ENCODE data around the gene GGA1. TPM values are rescaled to one million over a fixed set of nuclear protein-coding genes. Genes with fewer than 3 reads are reported as not detected.

GGA1 gene
- total RNA-seq, 1 experiment from 2014 or later, result 29.7 TPM

DNA sequence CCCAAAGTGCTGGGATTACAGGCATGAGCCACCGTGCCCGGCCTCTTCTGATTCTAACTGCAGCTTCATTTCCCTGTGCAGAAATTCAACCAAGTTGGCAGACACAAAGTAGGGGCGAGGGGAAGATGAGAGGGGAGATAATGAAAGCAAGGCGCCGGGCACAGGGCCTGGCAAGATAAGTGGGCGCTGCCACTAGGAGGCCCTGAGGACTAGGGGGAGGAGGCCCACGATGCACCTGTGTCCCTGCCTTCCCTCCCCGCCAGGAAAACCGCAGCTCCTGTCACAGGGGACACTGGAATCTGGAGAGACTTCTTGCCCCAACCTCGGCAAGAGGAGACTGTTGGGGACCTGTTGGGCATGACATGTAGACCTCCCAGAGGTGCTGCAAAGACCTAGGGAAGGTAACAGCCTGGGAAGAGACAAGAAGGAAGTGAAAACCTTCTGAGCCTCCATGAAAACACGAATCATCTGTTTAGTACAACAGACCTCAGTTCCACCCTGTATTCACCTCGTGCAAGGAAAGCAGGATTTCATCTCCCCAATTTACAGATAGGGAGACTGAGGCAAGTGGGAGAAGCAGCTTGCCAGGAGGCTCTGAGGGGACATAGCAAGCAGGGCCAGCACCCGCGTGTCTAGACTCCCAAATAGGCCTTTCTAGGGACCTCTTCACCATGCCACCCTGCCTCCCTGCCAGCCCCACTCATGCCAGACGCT lies 63.7 kb downstream of the GGA1 start:
- no peak for DNase-seq (ENCODE audit: low read depth)

DNA sequence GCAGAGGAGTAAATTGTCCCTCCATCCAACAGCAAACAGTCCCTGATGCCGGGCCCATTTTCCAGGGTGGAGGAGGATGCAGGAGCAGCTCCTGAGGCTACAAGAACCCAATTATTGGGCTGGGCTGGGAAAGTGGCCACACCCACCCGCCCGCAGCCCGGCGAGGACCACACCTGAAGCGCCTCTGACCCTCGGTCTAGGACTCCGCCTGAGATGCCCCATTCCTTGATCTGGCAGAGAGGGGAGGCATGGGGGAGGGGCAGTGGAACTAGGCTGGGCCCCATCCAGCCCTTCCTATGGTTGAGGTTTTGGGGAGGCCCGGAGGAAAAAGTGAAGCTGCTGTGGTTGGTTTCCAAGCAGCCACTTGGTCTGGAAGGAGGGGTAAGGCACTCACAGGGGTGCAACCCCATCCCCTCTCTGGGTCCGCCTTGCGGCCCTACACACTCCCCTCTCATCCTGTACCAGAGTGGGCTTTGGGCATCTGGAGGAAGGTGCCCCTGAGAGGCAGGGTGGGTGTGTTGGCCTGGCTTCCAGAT lies 64.4 kb downstream of the GGA1 start:
- DNase-seq (ENCODE audit: low read depth), result no peak

DNA sequence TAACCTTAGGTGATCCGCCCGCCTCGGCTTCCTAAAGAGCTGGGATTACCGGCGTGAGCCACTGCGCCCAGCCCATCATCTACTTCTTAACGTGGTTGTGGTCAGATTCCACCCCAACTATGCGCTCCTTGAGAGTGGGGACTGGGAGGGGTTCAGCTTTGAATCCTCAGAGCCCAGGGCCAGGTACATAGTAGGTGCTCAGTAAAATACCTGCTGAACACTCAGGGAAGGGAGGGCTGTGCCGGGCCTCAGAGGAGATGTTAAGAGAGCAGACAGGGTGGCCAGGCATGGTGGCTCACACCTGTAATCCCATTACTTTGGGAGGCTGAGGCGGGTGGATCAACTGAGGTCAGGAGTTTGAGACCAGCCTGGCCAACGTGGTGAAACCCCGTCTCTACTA lies 65.6 kb downstream of the GGA1 start:
- no peak for DNase-seq (ENCODE audit: low read depth)

DNA sequence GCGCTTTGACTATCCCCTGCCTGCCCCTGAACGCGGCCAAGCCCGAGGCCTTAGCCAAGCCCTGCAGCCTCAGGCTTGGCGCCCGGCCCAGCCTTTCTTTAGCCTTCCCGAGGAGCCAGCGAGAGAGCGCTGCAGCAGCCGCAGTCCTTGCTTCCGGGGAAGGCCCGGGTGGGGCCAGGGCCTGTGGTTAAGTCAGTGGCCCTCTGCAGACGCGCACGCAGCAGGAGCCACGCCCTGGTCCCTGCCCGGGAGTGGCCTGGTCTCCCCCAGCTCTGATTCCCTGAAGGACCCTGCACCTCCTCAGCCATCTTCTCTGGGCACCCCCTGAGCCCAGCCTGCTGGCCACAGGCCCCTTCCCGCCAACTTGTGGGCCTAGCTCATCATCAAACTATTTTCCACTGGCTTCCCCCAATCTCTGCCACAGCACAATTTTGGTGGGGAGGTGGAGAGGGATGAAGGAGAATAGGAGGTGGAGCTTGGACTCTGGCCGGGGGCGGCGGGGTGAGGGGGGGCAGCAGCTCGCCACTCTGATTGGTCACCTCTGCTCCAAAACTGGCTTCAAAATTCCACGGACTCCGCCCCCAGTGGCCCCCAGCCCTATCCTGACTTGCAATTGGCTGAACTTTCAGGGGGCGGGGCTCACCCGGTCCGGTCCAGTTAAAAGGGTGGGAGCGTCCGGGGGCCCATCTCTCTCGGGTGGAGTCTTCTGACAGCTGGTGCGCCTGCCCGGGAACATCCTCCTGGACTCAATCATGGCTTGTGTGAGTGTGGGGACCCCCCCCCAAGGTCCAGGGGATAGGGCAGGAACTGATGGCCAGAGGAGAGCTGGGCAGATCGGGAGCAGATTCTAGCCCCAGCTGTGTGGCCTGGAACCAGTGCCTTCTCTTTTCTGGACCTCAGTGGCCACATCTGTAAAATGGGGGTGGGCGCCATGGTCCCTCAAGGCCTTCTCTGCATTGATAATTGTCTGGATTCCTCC lies 66.6 kb downstream of the GGA1 start, which contains the start of gene LGALS1:
TSS of gene LGALS1 (plus strand) at position 686 of the 979 bp plus-strand sequence. CDS start at position 753, 67 bp downstream.
- DNase-seq (ENCODE audit: low read depth), result peak; percentile 96

DNA sequence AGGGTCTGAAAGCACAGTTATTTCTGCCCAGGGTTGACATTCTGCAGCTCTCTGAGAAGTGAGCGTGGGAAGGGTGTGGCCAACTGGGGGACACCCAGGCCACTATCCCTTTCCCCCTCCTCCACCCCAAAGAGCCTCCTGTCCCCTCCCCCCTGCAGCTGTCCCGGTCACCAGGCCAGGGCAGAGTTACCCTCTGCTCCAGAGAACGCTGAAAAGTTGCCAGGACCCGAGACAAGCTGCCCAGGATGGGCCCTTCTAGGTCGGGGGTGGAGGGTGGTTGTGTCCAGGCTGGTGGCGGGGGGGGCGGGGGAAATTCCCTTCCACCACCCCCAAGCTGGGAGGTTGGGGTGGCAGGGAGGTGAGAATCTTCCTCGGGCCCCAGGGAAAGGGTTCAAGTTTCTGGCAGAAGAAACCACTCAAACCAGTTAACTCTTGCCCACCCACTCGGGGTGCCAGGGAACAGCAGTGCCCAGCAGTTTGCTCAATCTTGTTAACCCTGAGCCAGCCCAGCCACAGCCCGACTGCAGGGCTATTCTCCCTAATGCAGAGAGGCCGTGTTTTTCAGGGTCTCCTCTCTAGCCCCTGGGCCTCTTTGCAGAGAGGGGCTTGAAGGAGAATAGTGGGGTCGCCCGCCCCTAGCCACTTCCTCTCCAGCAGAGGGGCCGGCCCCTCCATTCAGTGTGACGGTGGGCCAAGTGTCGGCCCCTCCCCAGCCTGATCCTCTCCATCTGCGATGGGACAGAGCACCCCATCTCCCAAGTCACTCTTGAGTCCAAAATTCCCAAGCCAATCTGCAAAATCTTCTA lies 67.5 kb downstream of the GGA1 start:
- peak; percentile 62 for DNase-seq (ENCODE audit: low read depth)

DNA sequence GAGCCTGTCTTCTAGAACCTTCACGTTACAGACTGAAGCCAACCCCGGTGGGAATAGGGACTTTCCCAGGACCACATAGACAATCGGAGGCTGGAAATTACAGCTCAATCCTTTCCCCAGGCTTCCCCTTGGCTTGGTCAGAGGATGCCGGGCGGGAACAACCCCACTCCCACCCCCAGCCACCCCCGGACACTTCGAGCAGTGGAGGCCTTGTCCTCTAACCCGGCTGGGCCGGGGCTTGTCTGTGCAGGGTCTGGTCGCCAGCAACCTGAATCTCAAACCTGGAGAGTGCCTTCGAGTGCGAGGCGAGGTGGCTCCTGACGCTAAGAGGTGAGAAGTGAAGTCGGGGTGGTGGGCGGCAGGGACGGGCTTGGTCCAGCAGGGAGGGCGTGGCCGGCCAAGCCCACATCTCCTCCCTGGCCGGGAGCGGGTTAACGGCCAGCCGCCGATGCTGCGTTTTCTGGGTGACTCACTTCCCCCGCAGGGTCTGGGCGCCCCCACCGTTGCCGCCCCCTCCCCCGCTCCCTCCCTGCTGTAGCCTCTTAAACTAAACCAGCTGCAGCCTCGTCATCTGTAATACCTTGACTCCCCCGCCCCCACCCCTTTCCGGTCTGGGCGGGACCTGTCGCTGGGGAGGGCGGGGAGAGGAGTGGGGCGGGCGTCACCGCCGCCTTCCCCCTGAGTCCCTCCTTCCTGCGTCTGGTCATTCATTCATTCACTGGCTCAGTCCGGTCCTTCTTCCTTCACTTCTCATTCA lies 68.3 kb downstream of the GGA1 start:
- peak; percentile 97 for DNase-seq (ENCODE audit: low read depth)

DNA sequence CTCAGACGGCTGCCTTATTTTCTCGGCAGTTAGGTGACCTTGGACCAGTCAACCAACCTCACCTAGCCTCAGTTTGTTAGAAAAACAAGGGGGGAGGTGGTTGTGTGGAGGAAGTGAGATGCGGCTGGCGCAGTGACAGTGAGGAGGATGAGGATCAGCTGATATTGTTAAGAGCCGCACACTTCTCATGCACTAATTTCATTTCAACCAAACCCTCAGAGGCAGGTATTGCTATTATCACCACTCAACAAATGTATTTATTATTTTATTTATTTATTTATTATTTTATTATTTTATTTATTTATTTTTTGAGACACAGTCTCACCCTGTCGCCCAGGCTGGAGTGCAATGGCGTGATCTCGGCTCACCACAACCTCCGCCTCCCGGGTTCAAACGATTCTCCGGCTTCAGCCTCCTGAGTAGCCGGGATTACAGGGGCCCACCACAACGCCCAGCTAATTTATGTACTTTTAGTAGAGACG lies 68.9 kb downstream of the GGA1 start:
- no peak for DNase-seq (ENCODE audit: low read depth)

DNA sequence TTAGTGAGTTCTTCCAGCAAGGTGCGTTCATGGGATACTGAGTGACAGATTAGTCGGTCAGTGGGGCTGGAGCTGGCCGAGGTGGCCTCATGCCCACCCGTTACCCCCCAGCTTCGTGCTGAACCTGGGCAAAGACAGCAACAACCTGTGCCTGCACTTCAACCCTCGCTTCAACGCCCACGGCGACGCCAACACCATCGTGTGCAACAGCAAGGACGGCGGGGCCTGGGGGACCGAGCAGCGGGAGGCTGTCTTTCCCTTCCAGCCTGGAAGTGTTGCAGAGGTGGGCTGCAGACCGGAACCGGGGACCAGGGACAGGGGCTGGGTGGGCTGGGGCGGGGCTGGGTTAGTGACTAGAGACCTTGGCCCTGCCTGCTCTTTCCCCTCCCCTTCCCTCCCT lies 69.7 kb downstream of the GGA1 start:
- no peak for DNase-seq (ENCODE audit: low read depth)

DNA sequence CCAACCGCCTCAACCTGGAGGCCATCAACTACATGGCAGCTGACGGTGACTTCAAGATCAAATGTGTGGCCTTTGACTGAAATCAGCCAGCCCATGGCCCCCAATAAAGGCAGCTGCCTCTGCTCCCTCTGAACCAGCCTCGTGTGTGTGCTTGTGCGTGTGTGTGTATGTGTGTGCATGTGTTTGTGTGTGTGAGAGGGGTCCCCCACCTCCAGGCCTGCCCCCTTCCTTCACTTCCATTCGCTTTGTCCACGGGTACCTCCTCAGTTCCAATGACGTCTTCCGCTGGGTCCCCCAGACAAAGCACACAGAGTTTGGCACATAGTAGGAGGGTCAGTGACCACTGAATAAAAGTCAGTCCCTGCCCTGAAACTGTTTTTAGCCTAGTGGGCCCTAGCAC lies 71.0 kb downstream of the GGA1 start:
- DNase-seq (ENCODE audit: low read depth), result no peak

DNA sequence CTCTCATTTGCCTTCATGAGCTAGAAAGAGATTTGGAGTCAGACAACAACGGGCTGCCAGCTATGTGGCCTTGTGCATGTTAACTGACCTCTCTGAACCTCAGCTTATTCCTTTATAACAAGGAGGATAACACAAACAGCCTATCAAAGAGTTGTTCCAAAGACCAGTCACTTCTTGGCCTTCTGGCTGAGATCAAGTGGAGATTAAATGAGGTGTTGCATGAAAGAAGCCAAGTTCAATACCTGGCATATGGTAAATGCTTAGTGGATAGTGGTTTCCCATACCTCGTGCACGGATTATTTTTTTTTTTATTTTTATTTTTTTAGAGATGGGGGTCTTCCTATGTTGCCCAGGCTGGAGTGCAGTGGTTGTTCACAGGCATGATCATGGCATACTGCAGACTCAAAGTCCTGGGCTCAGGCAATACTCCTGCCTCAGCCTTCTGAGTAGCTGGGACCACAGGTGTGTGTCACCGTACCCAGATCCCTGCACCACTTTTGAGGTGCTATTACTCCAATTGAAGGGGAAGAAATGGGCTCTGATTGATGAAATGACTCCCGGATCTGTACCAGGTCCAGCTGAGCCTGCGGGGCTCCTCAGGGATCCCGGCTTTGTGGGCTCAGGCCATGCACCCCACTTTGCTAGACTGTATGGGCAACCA lies 71.7 kb downstream of the GGA1 start:
- DNase-seq (ENCODE audit: low read depth), result peak; percentile 40

DNA sequence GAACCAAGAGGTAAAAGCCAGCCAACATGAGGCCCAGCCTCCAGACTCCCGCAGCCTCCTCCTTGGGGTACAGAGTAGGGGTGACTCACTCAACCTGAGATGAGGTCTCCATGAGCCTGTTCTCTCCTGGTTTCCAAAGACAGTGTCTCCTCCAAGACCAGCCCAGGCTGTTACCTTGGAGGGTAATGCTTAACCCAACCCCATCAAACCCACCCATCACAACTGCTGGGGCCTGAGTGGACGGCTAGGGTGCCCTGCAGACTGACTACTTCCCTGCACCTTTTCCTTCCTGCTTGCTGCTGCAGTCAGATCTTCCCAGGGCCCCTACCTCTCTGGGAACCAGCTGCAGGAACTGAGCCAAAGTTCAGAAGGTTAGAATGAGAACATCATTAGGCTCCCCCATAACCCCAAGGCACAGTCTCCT lies 72.4 kb downstream of the GGA1 start:
- DNase-seq (ENCODE audit: low read depth), result peak; percentile 66

DNA sequence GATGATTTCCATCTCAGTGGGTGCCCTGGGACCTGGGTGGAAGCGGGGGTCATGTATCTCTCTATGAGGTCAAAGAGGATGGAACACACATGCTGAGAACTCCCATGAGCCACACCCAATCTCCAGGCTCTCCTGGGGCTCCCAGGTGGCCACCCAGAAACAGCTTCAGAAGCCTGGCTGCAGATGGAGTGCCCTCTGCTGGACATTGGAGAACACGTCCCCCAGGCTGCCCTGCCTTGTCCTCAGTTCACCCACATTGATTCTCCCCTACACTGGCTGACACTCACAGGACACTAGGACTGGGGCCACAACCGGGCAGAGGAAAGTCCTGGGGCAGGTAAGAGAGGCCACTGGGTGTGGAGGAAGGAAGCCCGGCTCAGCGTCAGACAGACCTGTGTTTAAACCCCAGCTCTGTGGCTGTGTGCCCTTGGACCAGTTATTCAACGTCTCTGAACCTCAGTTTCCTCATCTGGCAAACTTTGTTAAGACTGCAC lies 73.0 kb downstream of the GGA1 start:
- peak; percentile 80 for DNase-seq (ENCODE audit: low read depth)

Other genes starting within 250 kb of the GGA1 start
- gene ELFN2, start 181.4 kb upstream of the GGA1 start, total RNA-seq (2014; rRNA removed; shearing (Covaris generic)), result under 0.01 TPM in 1 of 2 replicates, not detected in the other
- not detected in 2 replicates for gene MFNG, start 122.5 kb upstream of the GGA1 start, total RNA-seq (2014; rRNA removed; shearing (Covaris generic))
- 3.5 and 3.6 TPM in 2 replicates for gene CARD10, start 89.4 kb upstream of the GGA1 start, total RNA-seq (2014; rRNA removed; shearing (Covaris generic))
- 18.4 and 19.7 TPM in 2 replicates for gene CDC42EP1, start 48.4 kb upstream of the GGA1 start, total RNA-seq (2014; rRNA removed; shearing (Covaris generic))
- gene LGALS2, start 28.7 kb upstream of the GGA1 start, total RNA-seq (2014; rRNA removed; shearing (Covaris generic)), result not detected in 2 replicates
- 11.3 and 19.9 TPM in 2 replicates for gene SH3BP1, start 30.8 kb downstream of the GGA1 start, total RNA-seq (2014; rRNA removed; shearing (Covaris generic))
- 14.5 and 16.6 TPM in 2 replicates for gene PDXP, start 49.9 kb downstream of the GGA1 start, total RNA-seq (2014; rRNA removed; shearing (Covaris generic))
- gene LGALS1, start 66.8 kb downstream of the GGA1 start, total RNA-seq (2014; rRNA removed; shearing (Covaris generic)), result 7,179 and 7,611 TPM in 2 replicates
- 28.8 and 39.6 TPM in 2 replicates for gene NOL12, start 77.5 kb downstream of the GGA1 start, total RNA-seq (2014; rRNA removed; shearing (Covaris generic))
- 68.2 and 102 TPM in 2 replicates for gene TRIOBP, start 88.2 kb downstream of the GGA1 start, total RNA-seq (2014; rRNA removed; shearing (Covaris generic))
- gene GCAT, start 199.1 kb downstream of the GGA1 start, total RNA-seq (2014; rRNA removed; shearing (Covaris generic)), result 15.1 and 24.4 TPM in 2 replicates
- gene GALR3, start 214.5 kb downstream of the GGA1 start, total RNA-seq (2014; rRNA removed; shearing (Covaris generic)), result not detected in 2 replicates
- gene ANKRD54, start 235.5 kb downstream of the GGA1 start, total RNA-seq (2014; rRNA removed; shearing (Covaris generic)), result 26.0 and 26.8 TPM in 2 replicates
- 299 and 374 TPM in 2 replicates for gene EIF3L, start 240.6 kb downstream of the GGA1 start, total RNA-seq (2014; rRNA removed; shearing (Covaris generic))